ENCODE data around the gene QTRT2.
A peak's percentile ranks its signal among the peaks of the same experiment; 100 is the strongest.

Gene QTRT2

GRCh38 chr3:114056130-114057010, at the start of gene QTRT2, which contains the start of gene CCDC191:
QTRT2 (plus strand) TSS chr3:114056737; CDS start chr3:114065258, 8,521 bp downstream.
CCDC191 (minus strand) TSS chr3:114056526; CDS start chr3:114056466, 60 bp downstream.
- DNase-seq (ENCODE audit: low read depth) = peak; percentile 96

GRCh38 chr3:114011059-114011797, 45.3 kb upstream of the QTRT2 start:
- no peak for DNase-seq (ENCODE audit: low read depth)

GRCh38 chr3:114014211-114014610, 42.3 kb upstream of the QTRT2 start:
- no peak for DNase-seq (ENCODE audit: low read depth)

GRCh38 chr3:114019486-114019885, 37.1 kb upstream of the QTRT2 start:
- DNase-seq (ENCODE audit: low read depth) = no peak

- DNase-seq (ENCODE audit: low read depth) = no peak
Measured at GRCh38 chr3:114020907-114021306, 35.6 kb upstream of the QTRT2 start.

- DNase-seq (ENCODE audit: low read depth) = no peak
Measured at GRCh38 chr3:114022145-114022802, 34.3 kb upstream of the QTRT2 start.

- DNase-seq (ENCODE audit: low read depth) = no peak
Measured at GRCh38 chr3:114025451-114025850, 31.1 kb upstream of the QTRT2 start.

- DNase-seq (ENCODE audit: low read depth) = no peak
Measured at GRCh38 chr3:114026331-114026730, 30.2 kb upstream of the QTRT2 start.

- no peak for DNase-seq (ENCODE audit: low read depth)
Measured at GRCh38 chr3:114033721-114034120, 22.8 kb upstream of the QTRT2 start.

GRCh38 chr3:114034211-114034610, 22.3 kb upstream of the QTRT2 start:
- no peak for DNase-seq (ENCODE audit: low read depth)

- no peak for DNase-seq (ENCODE audit: low read depth)
Measured at GRCh38 chr3:114034787-114035545, 21.6 kb upstream of the QTRT2 start.

- no peak for DNase-seq (ENCODE audit: low read depth)
Measured at GRCh38 chr3:114035896-114036295, 20.6 kb upstream of the QTRT2 start.

- no peak for DNase-seq (ENCODE audit: low read depth)
Measured at GRCh38 chr3:114043205-114043604, 13.3 kb upstream of the QTRT2 start.

- DNase-seq (ENCODE audit: low read depth) = no peak
Measured at GRCh38 chr3:114052216-114052615, 4.3 kb upstream of the QTRT2 start.

- no peak for DNase-seq (ENCODE audit: low read depth)
Measured at GRCh38 chr3:114057011-114057347, 442 bp downstream of the QTRT2 start.

- no peak for DNase-seq (ENCODE audit: low read depth)
Measured at GRCh38 chr3:114058646-114059045, 2.1 kb downstream of the QTRT2 start.

GRCh38 chr3:114060906-114061655, 4.5 kb downstream of the QTRT2 start:
- DNase-seq (ENCODE audit: low read depth) = no peak

- DNase-seq (ENCODE audit: low read depth) = no peak
Measured at GRCh38 chr3:114067804-114068203, 11.3 kb downstream of the QTRT2 start.

GRCh38 chr3:114068336-114068735, 11.8 kb downstream of the QTRT2 start:
- no peak for DNase-seq (ENCODE audit: low read depth)

- no peak for DNase-seq (ENCODE audit: low read depth)
Measured at GRCh38 chr3:114071786-114072185, 15.2 kb downstream of the QTRT2 start.

GRCh38 chr3:114076711-114077110, 20.2 kb downstream of the QTRT2 start:
- no peak for DNase-seq (ENCODE audit: low read depth)

Data from stimulated activated CD8-positive, alpha-beta memory T cell treated with anti-CD3 and anti-CD28 coated beads, Interleukin-4, amount 100 ng/mL, for 24 hours (primary cell).